ENCODE data around the gene CRYBB3.

GRCh38 chr22:25201557-25202273, 2.1 kb downstream of the CRYBB3 start:
- TF ChIP-seq CTCF (IDR thresholded peaks at IDR 0.05) = no peak
- no peak for TF ChIP-seq EZH2 (IDR thresholded peaks at IDR 0.05; ENCODE audit: borderline replicate concordance, insufficient read depth, low read depth, low read length, poor library complexity, severe bottlenecking)
